K562 (cell line): Measurements from ENCODE around the gene BRAF. TPM values are rescaled to one million over a fixed set of nuclear protein-coding genes. Genes with fewer than 3 reads are reported as not detected.

ENCODE experiments used
- ATF1 ChIP-seq, 2 experiments: fragments of 450-650 bp in 1 of 2; IDR thresholded peaks; 2 replicates each; pipeline ENCODE4 v1.6.1; 2016; ENCODE audit warnings: missing compliant biosample characterization in 1 of 2, missing genetic modification characterization in 1 of 2
- ATF3 ChIP-seq, 2 experiments: fragments of 450-650 bp in 1 of 2; sonication (generic) in 1 of 2; formaldehyde crosslinking in 1 of 2; IDR thresholded peaks in 1 of 2; conservative IDR thresholded peaks in 1 of 2; 2 replicates each; pipeline versions ENCODE4 v1.6.1 to v1.8.1; 2016 to 2023; ENCODE audit warnings: mild to moderate bottlenecking in 2 of 2, moderate library complexity in 2 of 2, inconsistent platforms in 1 of 2, missing genetic modification reagents in 1 of 2
- BHLHE40 ChIP-seq: IDR thresholded peaks from 2 replicates; pipeline ENCODE4 v1.6.1; 2011; ENCODE audit warnings: low read length, improper control_type of control experiment
- BRD9 ChIP-seq: fragments of 450-650 bp; IDR thresholded peaks from 2 replicates; pipeline ENCODE4 v1.6.1; 2018; ENCODE audit warnings: low read depth; ENCODE audit not compliant: partially characterized antibody
- CBFA2T3 ChIP-seq: fragments of 450-650 bp; IDR thresholded peaks from 2 replicates; pipeline ENCODE4 v1.6.1; 2017
- CBX3 ChIP-seq, 2 experiments: IDR thresholded peaks; 1 replicate in 1 of 2; 2 replicates in 1 of 2; pipeline ENCODE4 v1.6.1; 2012; ENCODE audit warnings: inconsistent platforms in 2 of 2, low read length in 2 of 2, borderline replicate concordance in 1 of 2, control low read depth in 1 of 2
- CREM ChIP-seq: IDR thresholded peaks from 2 replicates; pipeline ENCODE4 v1.6.1; 2014; ENCODE audit warnings: antibody characterized with exemption, low read depth
- HDAC2 ChIP-seq: fragments of 450-650 bp; IDR thresholded peaks from 2 replicates; pipeline ENCODE4 v1.6.1; 2016; ENCODE audit warnings: mild to moderate bottlenecking
- JUN ChIP-seq, 2 experiments: sonication (generic) in 1 of 2; formaldehyde crosslinking in 1 of 2; IDR thresholded peaks; 2 replicates each; pipeline versions ENCODE4 v1.6.1 to v1.8.0; 2012 to 2022; ENCODE audit warnings: borderline replicate concordance in 2 of 2, mild to moderate bottlenecking in 2 of 2, improper control_type of control experiment in 1 of 2, low read depth in 1 of 2, low read length in 1 of 2, missing genetic modification reagents in 1 of 2
- MCM5 ChIP-seq: fragments of 450-650 bp; IDR thresholded peaks from 2 replicates; pipeline ENCODE4 v1.6.1; 2016; ENCODE audit warnings: low read depth
- MIER1 ChIP-seq: fragments of 450-650 bp; IDR thresholded peaks from 2 replicates; pipeline ENCODE4 v1.6.1; 2016; ENCODE audit warnings: antibody characterized with exemption, mild to moderate bottlenecking, low read depth
- PCBP1 ChIP-seq: fragments of 200-400 bp; formaldehyde crosslinking; IDR thresholded peaks from 2 replicates; pipeline ENCODE4 v1.6.1; 2018; ENCODE audit warnings: mild to moderate bottlenecking, low read depth, low read length; ENCODE audit not compliant: poor library complexity, severe bottlenecking
- RCOR1 ChIP-seq, 2 experiments: IDR thresholded peaks; 2 replicates each; pipeline ENCODE4 v1.6.1; 2012; ENCODE audit warnings: low read depth in 2 of 2, low read length in 2 of 2, borderline replicate concordance in 1 of 2, improper control_type of control experiment in 1 of 2
- RFX5 ChIP-seq: IDR thresholded peaks from 2 replicates; pipeline ENCODE4 v1.6.1; 2011; ENCODE audit warnings: low read depth, mild to moderate bottlenecking, improper control_type of control experiment, low read length
- TAF7 ChIP-seq: fragments of 450-650 bp; IDR thresholded peaks from 2 replicates; pipeline ENCODE4 v1.6.1; 2016; ENCODE audit warnings: missing genetic modification characterization, missing compliant biosample characterization
- UBTF ChIP-seq, 2 experiments: IDR thresholded peaks; 2 replicates each; pipeline ENCODE4 v1.6.1; 2012; ENCODE audit warnings: improper control_type of control experiment in 2 of 2, low read depth in 2 of 2, low read length in 2 of 2, borderline replicate concordance in 1 of 2
- USF1 ChIP-seq: sonication (generic); formaldehyde crosslinking; IDR thresholded peaks from 2 replicates; pipeline ENCODE4 v1.9.0; 2022; ENCODE audit warnings: mild to moderate bottlenecking, missing genetic modification reagents
- ZNF384 ChIP-seq: IDR thresholded peaks from 2 replicates; pipeline ENCODE4 v1.6.1; 2012; ENCODE audit warnings: low read depth, low read length, improper control_type of control experiment
- ZNF766 ChIP-seq: fragments of 200-800 bp; sonication (Bioruptor generic); conservative IDR thresholded peaks from 2 replicates; pipeline ENCODE4 v1.6.1; 2016; ENCODE audit warnings: missing genetic modification characterization, missing compliant biosample characterization
- polyA plus RNA-seq, 8 experiments: library from polyadenylated mRNA; depleted of rRNA in 4 of 8; stranded (reverse) in 5 of 8; unstranded in 3 of 8; fragments of >200 nt; fragmentation: Nextera tagmentation in 2 of 8; fragmentation: Illumina TruSeq in 1 of 8; extraction: Ambion mirVana in 2 of 8; extraction: Trizol in 1 of 8; gene quantifications; 2 replicates each; pipeline versions ENCODE4 v1.2.1 to v1.2.3, GENCODE V29; 2011 to 2014; ENCODE audit warnings: inconsistent platforms in 1 of 8, missing spikeins in 1 of 8
- total RNA-seq, 7 experiments: library from RNA; depleted of rRNA in 6 of 7; stranded (reverse); fragments of >200 nt in 6 of 7; fragmentation: Illumina TruSeq in 2 of 7; extraction: Trizol in 2 of 7; gene quantifications; 2 replicates each; pipeline versions ENCODE4 v1.2.1 to v1.2.3, GENCODE V29; 2011 to 2021; ENCODE audit warnings: low replicate concordance in 1 of 7
- TF ChIP-seq, protein P1 (sequence below): fragments of 450-650 bp; IDR thresholded peaks from 2 replicates; pipeline ENCODE4 v1.6.1; 2016; ENCODE audit warnings: antibody characterized with exemption

Gene BRAF
- total and polyA plus RNA-seq, 9 of the 15 experiments (the other 6 are each of a cell fraction or from before 2014, with no cell fraction given) = 3.6 to 38.3 (median 21.9) TPM

DNA sequence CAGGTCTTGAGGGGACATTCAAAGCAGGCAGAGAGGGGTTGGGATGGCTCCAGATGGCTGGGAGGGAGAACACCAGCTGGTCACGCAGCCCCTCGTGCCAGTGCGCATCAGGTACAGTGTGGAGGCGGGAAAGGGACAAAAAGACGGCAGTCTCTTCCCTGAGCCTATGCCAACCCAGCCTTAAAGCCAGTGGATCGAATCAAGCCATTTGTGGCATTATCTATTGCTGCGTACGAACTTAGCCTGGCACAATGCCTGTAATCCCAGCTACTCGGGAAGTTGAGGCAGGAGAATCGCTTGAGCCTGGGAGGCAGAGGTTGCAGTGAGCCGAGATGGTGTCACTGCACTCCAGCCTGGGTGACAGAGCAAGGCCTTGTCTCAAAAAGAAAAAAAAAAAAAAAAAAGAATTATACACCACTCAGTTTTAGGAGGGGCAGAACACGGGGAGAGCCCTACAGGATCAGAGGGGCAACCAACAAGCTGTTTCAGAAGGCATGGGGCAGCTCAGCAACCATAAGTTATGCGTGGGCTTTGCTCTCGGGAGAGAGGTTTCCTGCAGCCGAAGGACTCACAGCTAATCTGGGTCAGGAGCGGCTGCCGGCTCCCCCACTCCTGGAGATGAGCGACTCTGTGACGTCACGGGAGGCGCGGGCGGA lies 228.6 kb downstream of the BRAF start (continued):
- TF ChIP-seq MIER1 = 0 out of 2 replicates have a peak, but pooled peaks have one; percentile 28
- TF ChIP-seq BHLHE40 = peak; percentile 47; the same call in 1 of the 2 replicates
- TF ChIP-seq CBFA2T3 = 0 out of 2 replicates have a peak, but pooled peaks have one; percentile 2
- TF ChIP-seq HDAC2 = 0 out of 2 replicates have a peak, but pooled peaks have one; percentile 17
- peak; percentile 77 for TF ChIP-seq RFX5
- TF ChIP-seq, protein P1, sequence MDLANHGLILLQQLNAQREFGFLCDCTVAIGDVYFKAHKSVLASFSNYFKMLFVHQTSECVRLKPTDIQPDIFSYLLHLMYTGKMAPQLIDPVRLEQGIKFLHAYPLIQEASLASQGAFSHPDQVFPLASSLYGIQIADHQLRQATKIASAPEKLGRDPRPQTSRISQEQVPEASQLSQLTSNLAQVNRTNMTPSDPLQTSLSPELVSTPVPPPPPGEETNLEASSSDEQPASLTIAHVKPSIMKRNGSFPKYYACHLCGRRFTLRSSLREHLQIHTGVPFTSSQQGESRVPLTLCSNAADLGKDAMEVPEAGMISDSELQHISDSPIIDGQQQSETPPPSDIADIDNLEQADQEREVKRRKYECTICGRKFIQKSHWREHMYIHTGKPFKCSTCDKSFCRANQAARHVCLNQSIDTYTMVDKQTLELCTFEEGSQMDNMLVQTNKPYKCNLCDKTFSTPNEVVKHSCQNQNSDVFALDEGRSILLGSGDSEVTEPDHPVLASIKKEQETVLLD = peak; percentile 68; the same call in 1 of the 2 replicates
- no peak for TF ChIP-seq MCM5
- TF ChIP-seq CBX3 (IDR thresholded peaks at IDR 0.05; ENCODE audit: borderline replicate concordance in 1 of 2, low read length in 2 of 2) = no peak
- TF ChIP-seq USF1 = peak; percentile 25; the same call in 1 of the 2 replicates
- TF ChIP-seq CREM = no peak; the same call in 1 of the 2 replicates
- TF ChIP-seq ATF1 (CRISPR knock-in tag; IDR thresholded peaks at IDR 0.05) = peak; percentile 88
- peak; percentile 99 for TF ChIP-seq ATF1 (tag; IDR thresholded peaks at IDR 0.05)
- peak; percentile 53 for TF ChIP-seq BRD9
- peak; percentile 85 for TF ChIP-seq ZNF384
- TF ChIP-seq ATF3 (IDR thresholded peaks at IDR 0.05) = peak; percentile 86
- TF ChIP-seq ATF3 (CRISPR knock-in tag; conservative IDR thresholded peaks at IDR 0.05) = no peak; the same call in 1 of the 2 replicates
- peak; percentile 85 for TF ChIP-seq TAF7 (tag)
- peak in 1 of 2 experiments; percentile 80; a peak in 2 of 4 replicates for TF ChIP-seq RCOR1 (IDR thresholded peaks at IDR 0.05; ENCODE audit: borderline replicate concordance in 1 of 2, low read depth in 2 of 2, low read length in 2 of 2)
- 0 out of 4 replicates have a peak, but pooled peaks of 1 of the 2 experiments have one; percentile 6 for TF ChIP-seq UBTF (IDR thresholded peaks at IDR 0.05; ENCODE audit: borderline replicate concordance in 1 of 2, low read depth in 2 of 2, low read length in 2 of 2)
- TF ChIP-seq JUN (IDR thresholded peaks at IDR 0.05; ENCODE audit: borderline replicate concordance, low read depth, low read length) = 0 out of 2 replicates have a peak, but pooled peaks have one; percentile 22
- TF ChIP-seq JUN (CRISPR knock-in tag; IDR thresholded peaks at IDR 0.05; ENCODE audit: borderline replicate concordance) = peak; percentile 91
- TF ChIP-seq ZNF766 (CRISPR knock-in tag) = peak; percentile 100
- TF ChIP-seq PCBP1 = no peak
